Dorsolateral prefrontal cortex (tissue), 118 donors: ENCODE data around the gene PTBP1. TPM values are rescaled to one million over a fixed set of nuclear protein-coding genes. Genes with fewer than 3 reads are reported as not detected.

Experiments
- microRNA-seq, 43 experiments: library from miRNA; unstranded; fragments of <30 nt; microRNA quantifications; one replicate each; pipeline ENCODE4 v1.2.0, GENCODE V29; 2022
- total RNA-seq, 120 experiments: library from RNA; stranded (reverse); gene quantifications; one replicate each; pipeline versions ENCODE4 v1.2.3 to v1.2.4, GENCODE V29; 2022

Gene PTBP1
- total RNA-seq, 120 experiments from 2014 or later: 40.5 to 125 (median 72.0) TPM

Small RNA genes within 50 kb of the gene (microRNA-seq; reads per million reads assigned to microRNA genes)
- gene MIR3187: 0.30 to 10.5 (median 2.3) reads per million in 43 experiments
- 0.31 to 25.4 (median 3.4) reads per million in 43 experiments for gene MIR4745

Other genes with a start within 250 kb of the PTBP1 start
- gene BSG, start 224.9 kb upstream of the PTBP1 start, total RNA-seq: 100 to 1,000 TPM; 350 to 867 (median 549) TPM
- 100 to 1,000 TPM in 109 of 120 experiments, 10 to 100 TPM in 11; 76.8 to 199 (median 123) TPM for gene HCN2, start 207.6 kb upstream of the PTBP1 start, total RNA-seq
- 10 to 100 TPM; 27.8 to 91.2 (median 61.9) TPM for gene POLRMT, start 163.9 kb upstream of the PTBP1 start, total RNA-seq
- gene FGF22, start 157.6 kb upstream of the PTBP1 start, total RNA-seq: 10 to 100 TPM in 2 of 120 experiments, 1 to 10 TPM in 118; 3.6 to 10.1 (median 5.8) TPM
- 10 to 100 TPM; 22.4 to 58.2 (median 41.2) TPM for gene RNF126, start 134.2 kb upstream of the PTBP1 start, total RNA-seq
- gene FSTL3, start 121.1 kb upstream of the PTBP1 start, total RNA-seq: 10 to 100 TPM in 118 of 120 experiments, 1 to 10 TPM in 2; 9.3 to 35.4 (median 18.1) TPM
- gene PRSS57, start 102.0 kb upstream of the PTBP1 start, total RNA-seq: under 1 TPM in 1 of 120 experiments, not detected in 119; 0.50 TPM
- gene PALM, start 88.5 kb upstream of the PTBP1 start, total RNA-seq: 100 to 1,000 TPM; 133 to 479 (median 272) TPM
- gene MISP, start 46.3 kb upstream of the PTBP1 start, total RNA-seq: 1 to 10 TPM in 3 of 120 experiments, under 1 TPM in 60, not detected in 57; 0.15 to 1.5 (median 0.35) TPM
- 10 to 100 TPM in 118 of 120 experiments, 1 to 10 TPM in 2; 7.9 to 52.2 (median 26.6) TPM for gene PLPPR3, start 24.5 kb downstream of the PTBP1 start, total RNA-seq
- gene AZU1, start 30.4 kb downstream of the PTBP1 start, total RNA-seq: 1 to 10 TPM in 59 of 120 experiments, under 1 TPM in 48, not detected in 13; 0.28 to 6.9 (median 1.1) TPM
- 1 to 10 TPM in 47 of 120 experiments, under 1 TPM in 37, not detected in 36; 0.46 to 9.3 (median 1.0) TPM for gene PRTN3, start 43.5 kb downstream of the PTBP1 start, total RNA-seq
- 1 to 10 TPM in 13 of 120 experiments, under 1 TPM in 14, not detected in 93; 0.47 to 5.3 (median 1.00) TPM for gene ELANE, start 54.9 kb downstream of the PTBP1 start, total RNA-seq
- 1 to 10 TPM in 102 of 120 experiments, under 1 TPM in 16, not detected in 2; 0.44 to 6.5 (median 1.9) TPM for gene CFD, start 62.2 kb downstream of the PTBP1 start, total RNA-seq
- gene MED16, start 95.7 kb downstream of the PTBP1 start, total RNA-seq: 100 to 1,000 TPM in 1 of 120 experiments, 10 to 100 TPM in 119; 48.8 to 100 (median 63.9) TPM
- not detected for gene RNU6-9, start 96.0 kb downstream of the PTBP1 start, total RNA-seq
- gene R3HDM4, start 115.8 kb downstream of the PTBP1 start, total RNA-seq: 10 to 100 TPM; 26.1 to 60.5 (median 37.5) TPM
- gene KISS1R, start 119.9 kb downstream of the PTBP1 start, total RNA-seq: 1 to 10 TPM in 59 of 120 experiments, under 1 TPM in 56, not detected in 5; 0.29 to 3.5 (median 1.0) TPM
- 10 to 100 TPM in 40 of 120 experiments, 1 to 10 TPM in 80; 3.8 to 17.6 (median 8.7) TPM for gene ARID3A, start 128.6 kb downstream of the PTBP1 start, total RNA-seq
- 10 to 100 TPM; 20.6 to 51.2 (median 30.3) TPM for gene WDR18, start 186.9 kb downstream of the PTBP1 start, total RNA-seq
- under 1 TPM in 3 of 120 experiments, not detected in 117; 0.13 to 0.76 (median 0.16) TPM for gene GRIN3B, start 203.0 kb downstream of the PTBP1 start, total RNA-seq
- gene TMEM259, start 223.7 kb downstream of the PTBP1 start, total RNA-seq: 100 to 1,000 TPM in 119 of 120 experiments, 10 to 100 TPM in 1; 98.2 to 236 (median 132) TPM
- not detected for gene RNU6-2, start 224.1 kb downstream of the PTBP1 start, total RNA-seq
- gene CNN2, start 229.2 kb downstream of the PTBP1 start, total RNA-seq: 10 to 100 TPM in 31 of 120 experiments, 1 to 10 TPM in 89; 1.1 to 28.7 (median 6.6) TPM
- gene ABCA7, start 242.7 kb downstream of the PTBP1 start, total RNA-seq: 10 to 100 TPM; 12.5 to 56.5 (median 28.1) TPM